HL-60 (cell line): ENCODE results near the gene FCGBP.

ENCODE experiments used
- DNase-seq, 2 experiments: peaks; one replicate each; pipeline ENCODE4 v3.0.0-alpha.2; 2010 to 2020; ENCODE audit warnings: low read depth in 1 of 2, low spot score in 1 of 2
- H3K27ac ChIP-seq: fragments of 250-450 bp; sonication (Bioruptor Pico); replicated peaks from 2 replicates; pipeline ENCODE4 v1.5.1; 2020; ENCODE audit warnings: mild to moderate bottlenecking, moderate library complexity
- H3K27me3 ChIP-seq: fragments of 250-450 bp; sonication (Bioruptor Pico); 2 replicates; pipeline ENCODE4 v1.5.1; 2021; ENCODE audit warnings: mild to moderate bottlenecking, moderate library complexity; ENCODE audit not compliant: insufficient read depth, poor library complexity, severe bottlenecking
- H3K4me3 ChIP-seq: replicated peaks from 2 replicates; pipeline ENCODE4 v1.5.1; 2011; ENCODE audit warnings: mild to moderate bottlenecking, control low read depth, low read length; ENCODE audit not compliant: insufficient read depth
- CTCF ChIP-seq: IDR thresholded peaks from one replicate; pipeline ENCODE4 v1.5.1; 2011; ENCODE audit warnings: low read length, control low read depth, inconsistent platforms; ENCODE audit not compliant: insufficient read depth
- GABPA ChIP-seq: IDR thresholded peaks from 2 replicates; pipeline ENCODE4 v1.6.1; 2012; ENCODE audit warnings: low read depth
- POLR2AphosphoS5 ChIP-seq: IDR thresholded peaks from 2 replicates; pipeline ENCODE4 v1.6.1; 2012; ENCODE audit warnings: low read depth
- REST ChIP-seq: IDR thresholded peaks from 2 replicates; pipeline ENCODE4 v1.6.1; 2012; ENCODE audit warnings: low read depth; ENCODE audit not compliant: insufficient replicate concordance
- SPI1 ChIP-seq: IDR thresholded peaks from 2 replicates; pipeline ENCODE4 v1.6.1; 2012; ENCODE audit warnings: low read depth, mild to moderate bottlenecking, borderline replicate concordance

The FCGBP gene

GRCh38 chr19:39915101-39915847 lies 19.2 kb downstream of the FCGBP start:
- Histone ChIP-seq H3K4me3 (no peak overlapping the region), H3K27ac (no peak overlapping the region), H3K27me3 (no peaks in the 10 kb centered on the region)
- DNase-seq, result no peak
- no peak for TF ChIP-seq SPI1
- no peak for TF ChIP-seq GABPA
- TF ChIP-seq CTCF, result no peak
- no peak for TF ChIP-seq REST
- no peak for TF ChIP-seq POLR2AphosphoS5

- DNase-seq, result no peak
- TF ChIP-seq CTCF (no peak), REST (no peak), POLR2AphosphoS5 (no peak), GABPA (no peak), SPI1 (no peak)
- Histone ChIP-seq H3K27ac (no peak overlapping the region), H3K27me3 (no peaks in the 10 kb centered on the region), H3K4me3 (no peak overlapping the region)
These were observed 20.6 kb downstream of the FCGBP start for GRCh38 chr19:39913682-39914333.

GRCh38 chr19:39908803-39909202 lies 25.6 kb downstream of the FCGBP start:
- no peak overlapping the region for H3K27ac ChIP-seq
- H3K27me3 ChIP-seq, result no peaks in the 10 kb centered on the region
- TF ChIP-seq GABPA (no peak), POLR2AphosphoS5 (no peak), CTCF (no peak), SPI1 (no peak), REST (no peak)
- no peak overlapping the region for H3K4me3 ChIP-seq
- DNase-seq, result no peak
